Coronary artery (tissue), 2 donors: ENCODE data around the gene EIF4EBP2.

ENCODE experiments used
- DNase-seq: peaks from one replicate; pipeline ENCODE4 v3.0.0-alpha.2; 2017; ENCODE audit warnings: low spot score
- H3K27ac ChIP-seq, 2 donors: fragments of 200-600 bp; sonication (generic); one replicate each; pipeline ENCODE4 v1.5.1; 2016 to 2019
- H3K4me3 ChIP-seq: fragments of 200-600 bp; sonication (generic); 2 replicates; pipeline ENCODE4 v1.5.1; 2016; ENCODE audit warnings: mild to moderate bottlenecking, moderate library complexity
- CTCF ChIP-seq: fragments of 200-600 bp; sonication (generic); IDR thresholded peaks from one replicate; pipeline ENCODE4 v1.5.1; 2019; ENCODE audit warnings: antibody characterized with exemption

Gene EIF4EBP2

GRCh38 chr10:70360215-70360614 is 43.7 kb upstream of the EIF4EBP2 start:
- no peak overlapping the region for H3K4me3 ChIP-seq
- no peak overlapping the region for H3K27ac ChIP-seq
- TF ChIP-seq CTCF, result no peak
- no peak for DNase-seq

GRCh38 chr10:70362328-70362727 is 41.6 kb upstream of the EIF4EBP2 start:
- TF ChIP-seq CTCF, result no peak
- Histone ChIP-seq H3K27ac (no peak overlapping the region), H3K4me3 (no peak overlapping the region)
- DNase-seq, result no peak

GRCh38 chr10:70363292-70363691 is 40.7 kb upstream of the EIF4EBP2 start:
- H3K27ac ChIP-seq, result peak overlapping the region; percentile 90 to 91
- H3K4me3 ChIP-seq, result no peak overlapping the region
- no peak for DNase-seq
- TF ChIP-seq CTCF, result no peak

- Histone ChIP-seq H3K27ac (peak overlapping the region; percentile 90 to 91), H3K4me3 (peak overlapping the region; percentile 61)
- peak; percentile 96 for DNase-seq
- peak; percentile 94 for TF ChIP-seq CTCF
Measured at GRCh38 chr10:70363971-70364771, 39.8 kb upstream of the EIF4EBP2 start.

GRCh38 chr10:70364772-70365091 is 39.2 kb upstream of the EIF4EBP2 start:
- no peak for TF ChIP-seq CTCF
- DNase-seq, result no peak
- H3K4me3 ChIP-seq, result peak overlapping the region; percentile 51
- H3K27ac ChIP-seq, result peak overlapping the region in 1 of 2 donors; percentile 91

GRCh38 chr10:70367195-70367796 is 36.6 kb upstream of the EIF4EBP2 start:
- H3K4me3 ChIP-seq, result no peak overlapping the region
- no peak for DNase-seq
- H3K27ac ChIP-seq, result no peak overlapping the region
- no peak for TF ChIP-seq CTCF
